H9 (cell line): ENCODE data around the gene GFOD2. TPM values are rescaled to one million over a fixed set of nuclear protein-coding genes. Genes with fewer than 3 reads are reported as not detected.

Experiments used
- DNase-seq: peaks from one replicate; pipeline ENCODE4 v3.0.0-alpha.2; 2017
- H2AFZ ChIP-seq: one replicate; pipeline ENCODE4 v1.6.1; 2013; ENCODE audit warnings: mild to moderate bottlenecking, low read length, control low read depth, moderate library complexity
- H2AK5ac ChIP-seq: 2 replicates; pipeline ENCODE4 v1.6.1; 2013; ENCODE audit warnings: low read length, control low read depth, mixed read lengths; ENCODE audit not compliant: insufficient read length
- H2BK120ac ChIP-seq: one replicate; pipeline ENCODE4 v1.6.1; 2013; ENCODE audit warnings: low read depth, mild to moderate bottlenecking, low read length, control low read depth, inconsistent platforms; ENCODE audit not compliant: poor library complexity, severe bottlenecking
- H2BK12ac ChIP-seq: 2 replicates; pipeline ENCODE4 v1.6.1; 2013; ENCODE audit warnings: low read length, control low read depth, mixed read lengths, low read depth; ENCODE audit not compliant: insufficient read length
- H2BK15ac ChIP-seq: 2 replicates; pipeline ENCODE4 v1.6.1; 2013; ENCODE audit warnings: low read depth, low read length, control low read depth
- H2BK20ac ChIP-seq: one replicate; pipeline ENCODE4 v1.6.1; 2013; ENCODE audit warnings: low read depth, mild to moderate bottlenecking, low read length, control low read depth, inconsistent platforms; ENCODE audit not compliant: poor library complexity, severe bottlenecking
- H2BK5ac ChIP-seq: 2 replicates; pipeline ENCODE4 v1.6.1; 2013; ENCODE audit warnings: low read length, control low read depth, mixed read lengths; ENCODE audit not compliant: insufficient read length
- H3K14ac ChIP-seq: 2 replicates; pipeline ENCODE4 v1.6.1; 2013; ENCODE audit warnings: low read length, control low read depth; ENCODE audit not compliant: insufficient read depth
- H3K18ac ChIP-seq: 2 replicates; pipeline ENCODE4 v1.6.1; 2013; ENCODE audit warnings: low read depth, mild to moderate bottlenecking, mixed read lengths, low read length, control low read depth; ENCODE audit not compliant: insufficient read length
- H3K23ac ChIP-seq: 2 replicates; pipeline ENCODE4 v1.6.1; 2013; ENCODE audit warnings: low read length, control low read depth, mixed read lengths, low read depth; ENCODE audit not compliant: insufficient read length
- H3K23me2 ChIP-seq: 2 replicates; pipeline ENCODE4 v1.6.1; 2013; ENCODE audit warnings: low read depth, mild to moderate bottlenecking, mixed read lengths, low read length, control low read depth; ENCODE audit not compliant: insufficient read length, poor library complexity, severe bottlenecking
- H3K27ac ChIP-seq: 2 replicates; pipeline ENCODE4 v1.5.1; 2013; ENCODE audit warnings: low read length, control low read depth, mixed read lengths, low read depth; ENCODE audit not compliant: insufficient read length
- H3K27me3 ChIP-seq: 2 replicates; pipeline ENCODE4 v1.6.1; 2013; ENCODE audit warnings: low read length, control low read depth, inconsistent platforms; ENCODE audit not compliant: insufficient read depth
- H3K4ac ChIP-seq: 2 replicates; pipeline ENCODE4 v1.6.1; 2013; ENCODE audit warnings: low read depth, mild to moderate bottlenecking, control low read depth, inconsistent platforms, low read length, moderate library complexity
- H3K4me1 ChIP-seq: 2 replicates; pipeline ENCODE4 v1.6.1; 2013; ENCODE audit warnings: low read length, control low read depth, inconsistent platforms; ENCODE audit not compliant: insufficient read depth
- H3K4me2 ChIP-seq: 2 replicates; pipeline ENCODE4 v1.6.1; 2013; ENCODE audit warnings: low read length, control low read depth, mixed read lengths; ENCODE audit not compliant: insufficient read length, insufficient read depth
- H3K56ac ChIP-seq: 2 replicates; pipeline ENCODE4 v1.6.1; 2013; ENCODE audit warnings: low read depth, mild to moderate bottlenecking, mixed read lengths, low read length, control low read depth; ENCODE audit not compliant: insufficient read length
- H3K79me1 ChIP-seq: 2 replicates; pipeline ENCODE4 v1.6.1; 2013; ENCODE audit warnings: low read depth, mild to moderate bottlenecking, moderate library complexity, low read length, control low read depth, inconsistent platforms; ENCODE audit not compliant: insufficient read depth, poor library complexity, severe bottlenecking
- H3K79me2 ChIP-seq: 2 replicates; pipeline ENCODE4 v1.6.1; 2013; ENCODE audit warnings: low read length, control low read depth, inconsistent platforms; ENCODE audit not compliant: insufficient read depth
- H3K9ac ChIP-seq: 2 replicates; pipeline ENCODE4 v1.6.1; 2013; ENCODE audit warnings: low read length, control low read depth, mixed read lengths; ENCODE audit not compliant: insufficient read length; ENCODE audit errors: extremely low read depth
- H3K9me3 ChIP-seq: one replicate; pipeline ENCODE4 v1.6.1; 2013; ENCODE audit warnings: low read depth, low read length, inconsistent platforms; ENCODE audit not compliant: control insufficient read depth
- H3T11ph ChIP-seq: one replicate; pipeline ENCODE4 v1.6.1; 2013; ENCODE audit warnings: mild to moderate bottlenecking, low read length, control low read depth, inconsistent platforms
- H4K20me1 ChIP-seq: one replicate; pipeline ENCODE4 v1.6.1; 2013; ENCODE audit not compliant: control insufficient read depth, insufficient read length, insufficient read depth
- H4K5ac ChIP-seq: 2 replicates; pipeline ENCODE4 v1.6.1; 2013; ENCODE audit warnings: low read depth, mild to moderate bottlenecking, mixed read lengths, low read length, control low read depth; ENCODE audit not compliant: insufficient read length
- H4K8ac ChIP-seq: replicated peaks from 2 replicates; pipeline ENCODE4 v1.6.1; 2013; ENCODE audit warnings: low read length, control low read depth, mixed read lengths, low read depth; ENCODE audit not compliant: insufficient read length
- H4K91ac ChIP-seq: 2 replicates; pipeline ENCODE4 v1.6.1; 2013; ENCODE audit warnings: low read depth, mild to moderate bottlenecking, moderate library complexity, mixed read lengths, low read length, control low read depth; ENCODE audit not compliant: insufficient read length
- H3K27ac Mint-ChIP-seq, 3 experiments: 2 replicates in 2 of 3; 3 replicates in 1 of 3; pipeline ENCODE4 v1.8.0; 2020 to 2021; ENCODE audit warnings: mixed read lengths in 3 of 3, mild to moderate bottlenecking in 1 of 3, moderate library complexity in 1 of 3
- H3K27me3 Mint-ChIP-seq: 2 replicates; pipeline ENCODE4 v1.8.0; 2021; ENCODE audit warnings: low read depth, mild to moderate bottlenecking, moderate library complexity, mixed read lengths
- H3K36me3 Mint-ChIP-seq, 3 experiments: 2 replicates in 2 of 3; 3 replicates in 1 of 3; pipeline ENCODE4 v1.8.0; 2020 to 2021; ENCODE audit warnings: low read depth in 3 of 3, mixed read lengths in 3 of 3; ENCODE audit not compliant: insufficient read depth in 1 of 3
- H3K4me1 Mint-ChIP-seq, 2 experiments: 2 replicates each; pipeline ENCODE4 v1.8.0; 2020; ENCODE audit warnings: mixed read lengths in 2 of 2
- H3K4me3 Mint-ChIP-seq, 2 experiments: 2 replicates in 1 of 2; 3 replicates in 1 of 2; pipeline ENCODE4 v1.8.0; 2020 to 2021; ENCODE audit warnings: mild to moderate bottlenecking in 2 of 2, mixed read lengths in 2 of 2, moderate library complexity in 1 of 2
- H3K9me3 Mint-ChIP-seq, 2 experiments: 2 replicates in 1 of 2; 3 replicates in 1 of 2; pipeline ENCODE4 v1.8.0; 2020; ENCODE audit warnings: mild to moderate bottlenecking in 2 of 2, mixed read lengths in 2 of 2, moderate library complexity in 1 of 2
- CTCF ChIP-seq: fragments of 200-600 bp; sonication (generic); conservative IDR thresholded peaks from 3 replicates; pipeline ENCODE4 v1.8.0; 2021; ENCODE audit warnings: antibody characterized with exemption, mild to moderate bottlenecking
- WGBS: extraction: QIAGEN DNeasy Blood & Tissue Kit; methylation state at CpG from one replicate; pipeline ENCODE4 v1.1.7; 2013; ENCODE audit warnings: missing lambda C conversion rate, low lambda C conversion rate, mixed read lengths; ENCODE audit not compliant: insufficient read length; ENCODE audit errors: extremely low coverage; 5-methylcytosine and 5-hydroxymethylcytosine counted together
- total RNA-seq: library from RNA; stranded (reverse); gene quantifications from 2 replicates; pipeline ENCODE4 v1.2.1, GENCODE V29; 2021

Gene GFOD2
- total RNA-seq, 1 experiment from 2014 or later = 21.8 TPM

GRCh38 chr16:67677712-67678111, 41.4 kb downstream of the GFOD2 start:
- H4K20me1 ChIP-seq = peaks cover 3% of the 10 kb centered on the region
- no peak overlapping the region for H2BK12ac ChIP-seq
- H2BK5ac ChIP-seq = no peak overlapping the region
- Mint-ChIP-seq H3K27ac (peak overlapping the region in 1 of 3 experiments; percentile 79; a peak in 2 of 7 replicates), H3K4me3 (no peak overlapping the region), H3K4me1 (no peaks in the 10 kb centered on the region), H3K27me3 (no peaks in the 10 kb centered on the region), H3K36me3 (peaks cover 0 to 12% (median 4%) of the 10 kb centered on the region in 3 experiments; a peak in 4 of 7 replicates), H3K9me3 (no peaks in the 10 kb centered on the region)
- H3K56ac ChIP-seq = no peak overlapping the region
- H2BK120ac ChIP-seq = no peak overlapping the region
- TF ChIP-seq CTCF = no peak
- no peaks in the 10 kb centered on the region for H3K79me1 ChIP-seq
- H3K4me2 ChIP-seq = no peak overlapping the region
- DNase-seq = peak; percentile 61
- no peaks in the 10 kb centered on the region for H3K27me3 ChIP-seq
- H3K9ac ChIP-seq = no peak overlapping the region
- no peaks in the 10 kb centered on the region for H3K4me1 ChIP-seq
- H3K27ac ChIP-seq = no peak overlapping the region
- no peak overlapping the region for H2AK5ac ChIP-seq
- no peak overlapping the region for H2BK15ac ChIP-seq
- no peaks in the 10 kb centered on the region for H3K79me2 ChIP-seq
- no CpG with 5 or more reads among the region's 1 CpG for WGBS
- H3K23me2 ChIP-seq = no peaks in the 10 kb centered on the region
- H2BK20ac ChIP-seq = no peak overlapping the region
- no peak overlapping the region for H3K14ac ChIP-seq
- H4K8ac ChIP-seq = no peak overlapping the region
- H3K18ac ChIP-seq = no peak overlapping the region
- no peak overlapping the region for H3T11ph ChIP-seq
- no peak overlapping the region for H4K5ac ChIP-seq
- H4K91ac ChIP-seq = no peak overlapping the region
- no peak overlapping the region for H2AFZ ChIP-seq
- no peaks in the 10 kb centered on the region for H3K9me3 ChIP-seq
- no peak overlapping the region for H3K23ac ChIP-seq
- H3K4ac ChIP-seq = no peak overlapping the region
